H1 (cell line): ENCODE results near the gene GTF2B. TPM values are rescaled to one million over a fixed set of nuclear protein-coding genes. Genes with fewer than 3 reads are reported as not detected.

Source experiments
- CTCF ChIA-PET: fragments of 300-600 bp; sonication (Branson Sonifier 250); formaldehyde crosslinking; loops from one replicate; lab custom pipeline; 2021; ENCODE audit not compliant: partially characterized antibody; lab: Charles Lee
- POLR2A ChIA-PET: fragments of 300-600 bp; sonication (Branson Sonifier 250); formaldehyde crosslinking; loops from one replicate; lab custom pipeline; 2021; ENCODE audit warnings: inconsistent platforms; ENCODE audit not compliant: partially characterized antibody; lab: Charles Lee
- DNase-seq, 2 experiments: peaks; one replicate each; pipeline versions ENCODE4 v3.0.0 to v3.0.0-alpha.2; 2010 to 2022; ENCODE audit warnings: low spot score in 2 of 2, low read depth in 1 of 2, mixed read lengths in 1 of 2
- FAIRE-seq: peaks from 2 replicates; lab custom pipeline; 2011; peaks lifted over from hg19 to GRCh38; lab: Jason Lieb, UNC
- H2AFZ ChIP-seq: 2 replicates; pipeline ENCODE4 v1.8.1; 2012; ENCODE audit warnings: low read length, inconsistent platforms
- H2AK5ac ChIP-seq: 2 replicates; pipeline ENCODE4 v1.6.1; 2013; ENCODE audit warnings: low read depth, low read length
- H2BK120ac ChIP-seq: replicated peaks from 2 replicates; pipeline ENCODE3; 2013; ENCODE audit warnings: low read depth, low read length, inconsistent platforms
- H2BK12ac ChIP-seq: 2 replicates; pipeline ENCODE4 v1.6.1; 2013; ENCODE audit warnings: low read depth, low read length
- H2BK15ac ChIP-seq: 2 replicates; pipeline ENCODE4 v1.6.1; 2013; ENCODE audit warnings: low read length
- H2BK20ac ChIP-seq: 2 replicates; pipeline ENCODE4 v1.6.1; 2013; ENCODE audit warnings: low read length
- H2BK5ac ChIP-seq: 2 replicates; pipeline ENCODE4 v1.6.1; 2013; ENCODE audit warnings: low read depth, low read length
- H3K14ac ChIP-seq: 2 replicates; pipeline ENCODE4 v1.6.1; 2013; ENCODE audit warnings: inconsistent platforms; ENCODE audit not compliant: insufficient read length
- H3K18ac ChIP-seq: 2 replicates; pipeline ENCODE4 v1.6.1; 2013; ENCODE audit warnings: low read length; ENCODE audit errors: extremely low read depth
- H3K23ac ChIP-seq: 2 replicates; pipeline ENCODE4 v1.6.1; 2013; ENCODE audit warnings: inconsistent platforms; ENCODE audit not compliant: insufficient read length
- H3K23me2 ChIP-seq: 2 replicates; pipeline ENCODE4 v1.6.1; 2013; ENCODE audit warnings: low read depth, low read length
- H3K27ac ChIP-seq: 2 replicates; pipeline ENCODE4 v1.6.1; 2011; ENCODE audit warnings: low read depth, low read length, inconsistent platforms
- H3K27me3 ChIP-seq, 4 experiments: replicated peaks in 1 of 4; 1 replicate in 1 of 4; 2 replicates in 3 of 4; pipeline versions ENCODE4 v1.6.1 to v1.8.1; 2011 to 2013; ENCODE audit warnings: low read length in 3 of 4, mild to moderate bottlenecking in 3 of 4, inconsistent platforms in 2 of 4, mixed read lengths in 2 of 4, moderate library complexity in 1 of 4; ENCODE audit not compliant: control insufficient read depth in 3 of 4, insufficient read depth in 3 of 4; ENCODE audit errors: extremely low read depth in 1 of 4
- H3K36me3 ChIP-seq, 4 experiments: 2 replicates each; pipeline versions ENCODE4 v1.6.1 to v1.8.1; 2011 to 2013; ENCODE audit warnings: mild to moderate bottlenecking in 4 of 4, low read length in 3 of 4, moderate library complexity in 2 of 4, control low read depth in 1 of 4, inconsistent platforms in 1 of 4; ENCODE audit not compliant: insufficient read depth in 4 of 4, control insufficient read depth in 2 of 4
- H3K4ac ChIP-seq: replicated peaks from 2 replicates; pipeline ENCODE3; 2013; ENCODE audit warnings: low read length, low read depth, mixed read lengths, inconsistent platforms; ENCODE audit not compliant: insufficient read length
- H3K4me1 ChIP-seq, 4 experiments: replicated peaks in 1 of 4; 1 replicate in 1 of 4; 2 replicates in 3 of 4; pipeline versions ENCODE4 v1.6.1 to v1.8.1; 2011 to 2013; ENCODE audit warnings: low read length in 3 of 4, inconsistent platforms in 2 of 4, mixed read lengths in 1 of 4; ENCODE audit not compliant: insufficient read depth in 4 of 4, control insufficient read depth in 3 of 4
- H3K4me2 ChIP-seq, 2 experiments: 2 replicates each; pipeline versions ENCODE4 v1.6.1 to v1.8.1; 2011 to 2013; ENCODE audit warnings: low read depth in 2 of 2, low read length in 2 of 2, control low read depth in 1 of 2, inconsistent platforms in 1 of 2, mild to moderate bottlenecking in 1 of 2; ENCODE audit not compliant: insufficient read depth in 1 of 2
- H3K4me3 ChIP-seq, 4 experiments: fragments of 200-600, 300-600 bp in 1 of 4; sonication (generic), shearing (Covaris generic), sonication (Bioruptor Twin) in 1 of 4; 2 replicates each; pipeline versions ENCODE4 v1.5.1 to v1.8.1; 2011 to 2016; ENCODE audit warnings: low read length in 4 of 4, low read depth in 3 of 4, control low read depth in 2 of 4, inconsistent platforms in 2 of 4, mild to moderate bottlenecking in 2 of 4, mixed read lengths in 1 of 4, moderate library complexity in 1 of 4; ENCODE audit not compliant: insufficient read depth in 2 of 4; ENCODE audit errors: extremely low read depth in 1 of 4
- H3K56ac ChIP-seq: replicated peaks from 2 replicates; pipeline ENCODE3; 2013; ENCODE audit warnings: low read depth, mild to moderate bottlenecking, mixed read lengths, low read length, inconsistent platforms; ENCODE audit not compliant: insufficient read length
- H3K79me1 ChIP-seq: 2 replicates; pipeline ENCODE4 v1.6.1; 2013; ENCODE audit warnings: low read depth, low read length, control low read depth
- H3K79me2 ChIP-seq, 2 experiments: 2 replicates each; pipeline versions ENCODE4 v1.6.1 to v1.8.1; 2012 to 2013; ENCODE audit warnings: low read length in 2 of 2, mild to moderate bottlenecking in 2 of 2, inconsistent platforms in 1 of 2; ENCODE audit not compliant: insufficient read depth in 2 of 2, control insufficient read depth in 1 of 2
- H3K9ac ChIP-seq, 4 experiments: replicated peaks in 1 of 4; 1 replicate in 1 of 4; 2 replicates in 3 of 4; pipeline versions ENCODE4 v1.6.1 to v1.8.1; 2011 to 2013; ENCODE audit warnings: low read depth in 3 of 4, low read length in 3 of 4, control low read depth in 2 of 4, mild to moderate bottlenecking in 2 of 4, moderate library complexity in 2 of 4, inconsistent platforms in 1 of 4; ENCODE audit errors: extremely low read depth in 1 of 4
- H3K9me3 ChIP-seq, 2 experiments: 2 replicates each; pipeline versions ENCODE4 v1.6.1 to v1.8.1; 2012 to 2013; ENCODE audit warnings: mild to moderate bottlenecking in 2 of 2, moderate library complexity in 2 of 2, control low read depth in 1 of 2, inconsistent platforms in 1 of 2, low read depth in 1 of 2, low read length in 1 of 2, mixed read lengths in 1 of 2; ENCODE audit not compliant: insufficient read depth in 2 of 2
- H4K20me1 ChIP-seq, 2 experiments: replicated peaks in 1 of 2; 2 replicates each; pipeline versions ENCODE3 to v1.8.1; 2011 to 2013; ENCODE audit warnings: inconsistent platforms in 2 of 2, low read length in 2 of 2, mild to moderate bottlenecking in 1 of 2; ENCODE audit not compliant: insufficient read depth in 2 of 2, control insufficient read depth in 1 of 2
- H4K5ac ChIP-seq: 2 replicates; pipeline ENCODE4 v1.6.1; 2013; ENCODE audit warnings: low read length, low read depth, mixed read lengths, inconsistent platforms; ENCODE audit not compliant: insufficient read length
- H4K8ac ChIP-seq: 2 replicates; pipeline ENCODE4 v1.8.0; 2013; ENCODE audit warnings: mild to moderate bottlenecking, moderate library complexity, low read length, inconsistent platforms; ENCODE audit not compliant: insufficient read depth; ENCODE audit errors: extremely low read depth
- H4K91ac ChIP-seq: replicated peaks from 2 replicates; pipeline ENCODE3; 2013; ENCODE audit warnings: low read length, mixed read lengths, inconsistent platforms; ENCODE audit not compliant: insufficient read length
- CEBPB ChIP-seq: IDR thresholded peaks from 2 replicates; pipeline ENCODE4 v1.6.1; 2012; ENCODE audit warnings: low read depth, low read length
- CHD2 ChIP-seq: IDR thresholded peaks from 2 replicates; pipeline ENCODE4 v1.6.1; 2012; ENCODE audit warnings: low read length, improper control_type of control experiment
- EZH2 ChIP-seq: fragments of 200-600 bp; sonication (generic); IDR thresholded peaks from 2 replicates; pipeline ENCODE4 v1.7.1; 2012; ENCODE audit warnings: low read depth, mild to moderate bottlenecking, moderate library complexity, low read length, inconsistent platforms; ENCODE audit not compliant: severe bottlenecking
- MAFK ChIP-seq: IDR thresholded peaks from 2 replicates; pipeline ENCODE4 v1.6.1; 2012; ENCODE audit warnings: low read depth, mild to moderate bottlenecking, improper control_type of control experiment, low read length
- RBBP5 ChIP-seq: IDR thresholded peaks from 2 replicates; pipeline ENCODE4 v1.7.1; 2012; ENCODE audit warnings: low read depth, mild to moderate bottlenecking, inconsistent platforms, low read length, moderate library complexity, borderline replicate concordance
- RXRA ChIP-seq: IDR thresholded peaks from 2 replicates; pipeline ENCODE4 v1.6.1; 2011; ENCODE audit warnings: low read depth, mild to moderate bottlenecking, low read length, moderate library complexity; ENCODE audit not compliant: insufficient read depth
- SIRT6 ChIP-seq: IDR thresholded peaks from one replicate; pipeline ENCODE4 v1.7.1; 2012; ENCODE audit warnings: low read length, inconsistent platforms
- SIX5 ChIP-seq: IDR thresholded peaks from 2 replicates; pipeline ENCODE4 v1.6.1; 2011; ENCODE audit warnings: mild to moderate bottlenecking, low read depth, low read length
- TCF12 ChIP-seq: IDR thresholded peaks from 2 replicates; pipeline ENCODE4 v1.6.1; 2011; ENCODE audit warnings: low read depth, mild to moderate bottlenecking, low read length
- YY1 ChIP-seq: IDR thresholded peaks from 2 replicates; pipeline ENCODE4 v1.6.1; 2011; ENCODE audit warnings: low read depth, mild to moderate bottlenecking, low read length
- ZNF274 ChIP-seq: IDR thresholded peaks from 2 replicates; pipeline ENCODE4 v1.7.0; 2012; ENCODE audit warnings: low read length, borderline replicate concordance; ENCODE audit errors: extremely low read depth
- WGBS, 2 experiments: shearing (Covaris generic) in 1 of 2; methylation state at CpG; one replicate each; pipeline versions ENCODE4 v1.1.6 to v1.1.7; 2013 to 2015; ENCODE audit warnings: low lambda C conversion rate in 2 of 2, mixed read lengths in 2 of 2, inconsistent platforms in 1 of 2, low coverage in 1 of 2, missing lambda C conversion rate in 1 of 2; ENCODE audit not compliant: insufficient replicate concordance in 2 of 2, insufficient coverage in 1 of 2, insufficient read length in 1 of 2; ENCODE audit errors: extremely low coverage in 1 of 2, missing lambda C conversion rate in 1 of 2; 5-methylcytosine and 5-hydroxymethylcytosine counted together
- polyA plus RNA-seq, 7 experiments: library from polyadenylated mRNA; depleted of rRNA in 3 of 7; stranded (reverse) in 5 of 7; unstranded in 2 of 7; fragments of >200 nt in 5 of 7; fragments of 200-250 nt in 2 of 7; gene quantifications; 1 replicate in 5 of 7; 2 replicates in 1 of 7; 4 replicates in 1 of 7; pipeline versions ENCODE4 v1.2.1 to v1.2.3, GENCODE V29; 2011 to 2013; ENCODE audit warnings: missing spikeins in 2 of 7, mixed read lengths in 2 of 7
- total RNA-seq: library from RNA; stranded (reverse); fragmentation: NEBNext Ultra II Directional; extraction: Animal tissue kit (Norgen Biotek cat#: 25700); gene quantifications from 2 replicates; pipeline ENCODE4 v1.2.1, GENCODE V29; 2021
- TF ChIP-seq, protein P1 (sequence below): IDR thresholded peaks from 2 replicates; pipeline ENCODE4 v1.6.1; 2012; ENCODE audit warnings: inconsistent platforms
- TF ChIP-seq, protein P2 (sequence below): IDR thresholded peaks from 2 replicates; pipeline ENCODE4 v1.6.1; 2012; ENCODE audit warnings: low read length, inconsistent platforms

GTF2B gene
- total and polyA plus RNA-seq, 2 of the 8 experiments (the other 6 are each of a cell fraction or from before 2014, with no cell fraction given), result 14.9 to 15.6 TPM

DNA sequence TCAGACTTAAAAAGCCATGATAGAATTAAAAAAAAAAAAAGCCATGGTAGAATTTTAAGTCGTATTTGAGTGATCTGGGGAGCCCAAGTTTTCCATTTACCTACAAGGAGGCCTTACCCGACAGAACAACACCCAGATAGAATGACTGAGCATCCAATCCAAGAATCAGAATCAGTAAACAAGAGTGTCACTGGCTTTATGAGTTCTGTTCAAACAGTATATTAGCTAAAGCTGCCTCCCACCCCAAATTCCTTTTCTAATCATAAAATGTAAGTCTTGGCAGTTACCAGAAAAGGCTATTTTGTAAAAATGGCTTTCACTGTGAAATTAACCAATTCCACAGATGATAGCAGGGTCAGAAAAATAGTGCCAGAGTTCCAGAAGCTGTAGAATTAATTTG, 1.2 kb downstream of the GTF2B start:
- WGBS, 2 experiments, result 89% methylated on average over 2 of the region's 2 CpGs; no CpG with 5 or more reads in 1 of the 2 experiments
- POLR2A ChIA-PET, result interaction anchor here (0.9 to 1.7 kb wide), 6 partner anchors 10 to 205 kb away, joined by 3 to 5 read pairs (median 4); partner anchors contain the start of gene PKN2
- TF ChIP-seq RBBP5 (no peak), MAFK (no peak), RXRA (no peak), TCF12 (no peak), CHD2 (no peak), YY1 (no peak), SIX5 (no peak), EZH2 (no peak), ZNF274 (no peak), SIRT6 (no peak), CEBPB (no peak)
- TF ChIP-seq, protein P1, sequence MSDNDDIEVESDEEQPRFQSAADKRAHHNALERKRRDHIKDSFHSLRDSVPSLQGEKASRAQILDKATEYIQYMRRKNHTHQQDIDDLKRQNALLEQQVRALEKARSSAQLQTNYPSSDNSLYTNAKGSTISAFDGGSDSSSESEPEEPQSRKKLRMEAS, result no peak
- TF ChIP-seq, protein P2, sequence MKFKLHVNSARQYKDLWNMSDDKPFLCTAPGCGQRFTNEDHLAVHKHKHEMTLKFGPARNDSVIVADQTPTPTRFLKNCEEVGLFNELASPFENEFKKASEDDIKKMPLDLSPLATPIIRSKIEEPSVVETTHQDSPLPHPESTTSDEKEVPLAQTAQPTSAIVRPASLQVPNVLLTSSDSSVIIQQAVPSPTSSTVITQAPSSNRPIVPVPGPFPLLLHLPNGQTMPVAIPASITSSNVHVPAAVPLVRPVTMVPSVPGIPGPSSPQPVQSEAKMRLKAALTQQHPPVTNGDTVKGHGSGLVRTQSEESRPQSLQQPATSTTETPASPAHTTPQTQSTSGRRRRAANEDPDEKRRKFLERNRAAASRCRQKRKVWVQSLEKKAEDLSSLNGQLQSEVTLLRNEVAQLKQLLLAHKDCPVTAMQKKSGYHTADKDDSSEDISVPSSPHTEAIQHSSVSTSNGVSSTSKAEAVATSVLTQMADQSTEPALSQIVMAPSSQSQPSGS, result no peak

More for the DNA sequence above, 1.2 kb downstream of the GTF2B start:
- H3K27ac ChIP-seq, result no peak overlapping the region
- H2AFZ ChIP-seq, result no peak overlapping the region
- H2BK5ac ChIP-seq, result no peak overlapping the region
- H3K56ac ChIP-seq, result no peak overlapping the region
- DNase-seq, result no peak
- H2BK12ac ChIP-seq, result no peak overlapping the region
- CTCF ChIA-PET, result interaction anchor here (9.4 kb wide), 1 partner anchor 13 kb away, joined by 68 read pairs; no protein-coding TSS in a partner anchor
- no peaks in the 10 kb centered on the region for H3K9me3 ChIP-seq
- H4K20me1 ChIP-seq, result no peaks in the 10 kb centered on the region
- no peak overlapping the region for H4K5ac ChIP-seq
- peak overlapping the region; percentile 65 to 80; a peak in 3 of 4 replicates for H3K4me2 ChIP-seq
- no peaks in the 10 kb centered on the region for H3K27me3 ChIP-seq
- H2BK120ac ChIP-seq, result no peak overlapping the region
- no peak overlapping the region for H4K8ac ChIP-seq
- H3K4me3 ChIP-seq, result peak overlapping the region in 2 of 4 experiments; percentile 76 to 77; a peak in 5 of 8 replicates
- H3K18ac ChIP-seq, result no peak overlapping the region
- H3K4ac ChIP-seq, result no peak overlapping the region
- H3K9ac ChIP-seq, result no peak overlapping the region
- H2BK20ac ChIP-seq, result no peak overlapping the region
- no peak overlapping the region for H3K23ac ChIP-seq
- no peak for FAIRE-seq
- H3K79me1 ChIP-seq, result no peaks in the 10 kb centered on the region
- H3K36me3 ChIP-seq, result peaks cover 0 to 9% (median 1%) of the 10 kb centered on the region in 4 experiments; a peak in 1 of 8 replicates
- no peak overlapping the region for H3K14ac ChIP-seq
- no peak overlapping the region for H2BK15ac ChIP-seq
- peaks cover 5% of the 10 kb centered on the region; the same call in 1 of the 2 replicates for H3K23me2 ChIP-seq
- H4K91ac ChIP-seq, result no peak overlapping the region
- no peak overlapping the region for H2AK5ac ChIP-seq
- peaks cover 0 to 23% of the 10 kb centered on the region in 2 experiments; a peak in 2 of 4 replicates for H3K79me2 ChIP-seq
- peaks cover 0 to 4% (median 3%) of the 10 kb centered on the region in 4 experiments; a peak in 3 of 7 replicates for H3K4me1 ChIP-seq
